GM21515 (cell line): ENCODE data around the gene STAU1.
A peak's percentile ranks its signal among the peaks of the same experiment; 100 is the strongest.
"Not testable (repeated sequence)": the region's sequence is repeated elsewhere in the genome, so short reads cannot be mapped to it uniquely, and the experiment has no call there.

ENCODE experiments used
- ATAC-seq: cut with Tn5 transposase; IDR thresholded peaks from one replicate; pipeline ENCODE4 v1.9.1; 2021; ENCODE audit not compliant: unreplicated experiment

Gene STAU1

GRCh38 chr20:49207076-49207475, 18.9 kb upstream of the STAU1 start:
- ATAC-seq = no peak

DNA sequence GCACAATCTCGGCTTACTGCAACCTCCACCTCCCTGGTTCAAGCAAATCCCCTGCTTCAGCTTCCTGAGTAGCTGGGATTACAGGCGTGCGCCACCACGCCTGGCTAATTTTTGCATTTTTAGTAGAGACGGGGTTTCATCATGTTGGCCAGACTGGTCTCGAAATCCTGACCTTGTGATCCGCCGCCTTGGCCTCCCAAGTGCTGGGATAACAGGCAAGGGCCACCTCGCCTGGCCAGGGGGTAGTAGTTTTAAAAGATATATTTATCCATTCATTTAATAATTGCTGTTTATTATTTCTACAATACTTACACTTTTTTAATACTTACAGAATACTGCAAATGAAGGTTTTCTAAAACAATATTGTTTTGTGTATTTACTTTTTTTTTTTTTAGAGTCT, 15.6 kb upstream of the STAU1 start:
- ATAC-seq = no peak

GRCh38 chr20:49203011-49203410, 14.9 kb upstream of the STAU1 start:
- ATAC-seq = no peak

DNA sequence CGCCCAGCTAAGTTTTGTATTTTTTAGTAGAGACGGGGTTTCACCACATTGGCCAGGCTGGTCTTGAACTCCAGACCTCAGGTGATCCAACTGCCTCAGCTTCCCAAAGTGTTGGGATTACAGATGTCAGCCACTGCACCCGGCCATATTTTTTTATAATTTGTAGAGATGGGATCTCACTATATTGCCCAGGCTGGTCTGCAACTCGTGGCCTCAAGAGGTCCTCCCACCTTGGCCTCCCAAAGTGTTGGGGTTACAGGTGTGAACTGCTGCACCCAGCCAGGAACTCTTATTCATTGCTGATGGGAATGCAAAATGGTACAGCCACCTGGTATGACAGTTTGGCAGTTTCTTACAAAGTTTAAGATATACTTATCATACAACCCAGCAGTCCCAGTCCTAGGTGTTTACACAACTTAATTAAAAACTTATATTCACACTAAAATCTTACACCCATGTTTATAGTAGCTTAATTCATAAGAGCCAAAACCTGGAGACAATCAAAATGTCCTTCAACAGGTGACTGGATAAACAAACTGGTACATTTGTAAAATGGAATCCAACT, 11.7 kb upstream of the STAU1 start:
- ATAC-seq = no peak

GRCh38 chr20:49192944-49193518, 4.9 kb upstream of the STAU1 start:
- not testable (repeated sequence) for ATAC-seq

DNA sequence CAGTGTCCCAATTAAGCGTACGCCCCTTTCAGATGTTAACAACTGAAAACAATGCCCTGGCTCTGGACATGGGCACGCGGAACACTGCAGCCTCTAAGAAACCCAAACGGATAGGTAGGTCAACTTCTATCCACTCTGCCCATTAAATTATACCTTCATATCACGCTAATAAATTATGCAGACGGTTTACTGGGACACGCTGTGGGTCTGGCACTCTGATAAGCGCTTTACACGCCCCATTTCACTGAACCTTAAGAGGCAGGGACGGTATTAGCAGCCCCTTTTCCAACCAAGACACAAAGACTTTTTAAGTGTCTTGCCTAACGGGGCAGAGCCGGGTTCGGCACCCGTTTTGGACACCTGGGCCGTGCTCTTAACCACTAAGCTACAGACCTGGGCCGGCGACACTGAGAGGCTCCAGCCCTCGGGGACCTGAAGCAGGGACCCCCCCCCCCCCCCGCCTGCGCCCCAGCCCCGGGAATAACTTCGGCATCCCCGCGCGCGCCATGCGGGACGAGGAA, 744 bp downstream of the STAU1 start:
- ATAC-seq = peak; percentile 9

DNA sequence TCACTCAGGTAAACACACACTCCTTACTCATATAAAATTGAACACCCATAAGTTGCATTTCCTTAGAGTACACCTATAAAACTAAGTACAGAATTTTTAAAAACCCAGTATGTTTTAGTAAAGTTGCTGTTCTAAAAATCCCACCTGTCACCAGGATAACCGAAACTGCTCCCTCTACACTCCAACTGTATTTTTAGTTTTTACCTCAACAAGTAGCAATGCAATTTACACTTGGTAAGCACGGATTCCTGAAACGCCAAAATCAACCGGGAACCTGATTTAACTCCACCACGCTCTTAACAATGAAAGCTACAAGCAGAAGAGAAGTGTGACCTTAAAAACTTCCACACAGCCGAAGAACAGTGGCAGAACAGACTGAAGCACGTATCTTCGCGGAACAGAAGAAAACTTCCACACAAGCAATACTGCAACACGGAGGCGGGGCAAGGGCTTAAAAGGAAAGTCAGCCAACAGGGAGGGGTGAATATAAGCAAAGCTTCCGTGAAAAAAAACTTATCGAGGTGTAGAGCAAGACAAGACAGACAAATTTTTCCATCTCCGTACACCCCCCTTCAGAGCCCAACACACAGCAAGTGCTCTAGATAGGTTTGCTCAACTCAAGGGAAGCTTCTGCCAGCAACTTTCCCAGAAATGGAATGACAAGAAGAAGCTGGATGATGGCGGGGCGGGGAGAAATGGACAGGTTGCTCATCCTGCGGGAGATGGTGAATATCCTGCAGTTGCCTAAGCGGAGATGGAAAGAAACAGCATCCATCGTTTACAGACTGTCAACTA, 1.4 kb downstream of the STAU1 start:
- no peak for ATAC-seq

DNA sequence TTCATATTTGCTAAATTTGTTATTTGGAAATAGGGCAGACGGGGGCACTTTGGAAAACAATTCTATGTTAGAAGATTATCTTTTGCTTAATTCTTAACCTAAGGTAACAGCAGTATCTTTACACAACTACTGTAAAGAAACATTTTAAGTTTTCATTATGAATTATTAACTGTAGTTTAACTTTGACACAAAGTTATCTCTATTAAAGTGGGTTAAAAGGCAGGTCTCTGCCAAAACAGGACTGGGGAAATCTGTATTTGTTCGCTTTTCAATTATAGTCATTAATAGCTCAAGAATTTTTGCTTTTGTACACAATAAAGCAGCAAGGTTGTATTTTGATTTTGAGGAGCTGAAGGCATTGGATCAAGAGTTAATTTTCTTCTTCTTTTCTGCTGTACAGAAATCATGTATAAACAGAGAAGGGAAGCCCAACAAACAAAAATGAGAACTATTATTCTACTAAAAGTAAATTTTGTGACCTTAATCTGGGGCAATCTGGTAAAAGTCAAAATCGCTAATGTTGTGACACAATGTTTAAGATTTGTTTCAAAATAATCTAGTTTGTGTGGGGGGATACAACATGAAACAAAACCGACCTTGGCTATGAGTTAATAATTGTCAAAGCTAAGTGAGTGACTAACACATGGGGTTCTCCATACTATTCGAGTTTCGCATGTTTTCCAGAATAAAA, 2.9 kb downstream of the STAU1 start:
- ATAC-seq = no peak

GRCh38 chr20:49184691-49185070, 3.5 kb downstream of the STAU1 start:
- ATAC-seq = no peak

DNA sequence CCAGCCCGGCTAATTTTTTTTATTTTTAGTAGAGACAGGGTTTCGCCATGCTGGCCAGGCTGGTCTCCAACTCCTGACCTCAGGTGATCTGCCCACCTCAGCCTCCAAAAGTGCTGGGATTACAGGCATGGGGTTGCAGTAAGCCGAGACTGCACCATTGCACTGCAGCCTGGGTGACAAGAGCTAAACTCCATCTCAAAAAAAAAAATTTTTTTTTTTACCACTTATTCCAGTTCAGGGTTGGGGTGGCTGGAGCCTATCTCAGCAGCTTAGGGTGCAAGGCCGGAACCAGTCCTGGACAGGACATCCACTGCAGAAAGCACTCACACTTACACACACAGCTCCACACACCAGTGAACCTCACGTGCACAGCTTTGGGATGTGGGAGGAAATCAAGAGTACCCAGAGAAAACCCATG, 4.0 kb downstream of the STAU1 start:
- not testable (repeated sequence) for ATAC-seq

- no peak for ATAC-seq
Measured at GRCh38 chr20:49183444-49183843, 4.7 kb downstream of the STAU1 start.

DNA sequence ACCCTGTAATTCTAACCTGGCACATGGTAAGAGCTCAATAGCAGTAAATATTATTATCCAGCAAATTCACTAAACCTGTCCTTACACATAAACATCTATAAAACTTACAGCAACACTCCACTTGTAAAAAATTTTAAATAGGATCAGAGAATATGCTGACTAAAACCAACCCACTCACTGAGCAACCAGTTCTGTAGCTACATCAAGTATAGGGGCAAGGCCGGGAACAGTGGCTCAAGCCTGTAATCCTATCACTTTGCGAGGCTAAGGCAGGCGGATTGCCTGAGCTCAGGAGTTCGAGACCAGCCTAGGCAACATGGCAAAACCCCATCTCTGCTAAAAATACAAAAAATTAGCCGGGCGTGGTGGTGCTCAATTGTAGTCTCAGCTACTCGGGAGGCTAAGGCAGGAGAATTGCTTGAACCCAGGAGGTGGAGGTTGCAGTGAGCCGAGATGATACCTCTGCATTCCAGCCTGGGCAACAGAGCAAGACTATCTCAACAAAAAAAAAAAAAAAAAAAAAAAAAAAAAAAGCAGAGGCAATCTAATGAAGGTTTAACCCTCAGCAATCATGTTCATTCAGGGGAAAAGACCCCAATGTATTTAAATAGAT, 6.8 kb downstream of the STAU1 start:
- no peak for ATAC-seq

GRCh38 chr20:49179368-49180277, 8.5 kb downstream of the STAU1 start:
- no peak for ATAC-seq

- ATAC-seq = no peak
Measured at GRCh38 chr20:49174183-49174582, 14.0 kb downstream of the STAU1 start.

DNA sequence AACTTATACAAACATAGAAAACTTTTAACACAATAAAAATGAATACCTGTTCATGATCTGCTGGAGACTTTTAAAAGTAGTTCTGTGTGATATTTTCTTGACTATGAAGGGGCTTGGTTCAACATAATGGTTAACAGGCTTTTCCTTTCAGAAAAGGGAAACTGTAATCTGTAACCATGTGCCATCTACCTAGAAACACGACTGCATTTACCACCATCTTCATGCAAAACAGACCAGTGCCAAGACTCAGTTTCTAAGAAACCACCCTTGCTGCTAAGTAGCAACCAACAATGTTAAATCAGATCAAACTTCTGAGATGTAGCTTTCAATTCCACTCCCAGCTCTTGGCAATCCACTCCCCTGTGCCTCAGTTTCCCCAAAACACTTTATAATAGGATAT, 15.7 kb downstream of the STAU1 start:
- ATAC-seq = no peak

DNA sequence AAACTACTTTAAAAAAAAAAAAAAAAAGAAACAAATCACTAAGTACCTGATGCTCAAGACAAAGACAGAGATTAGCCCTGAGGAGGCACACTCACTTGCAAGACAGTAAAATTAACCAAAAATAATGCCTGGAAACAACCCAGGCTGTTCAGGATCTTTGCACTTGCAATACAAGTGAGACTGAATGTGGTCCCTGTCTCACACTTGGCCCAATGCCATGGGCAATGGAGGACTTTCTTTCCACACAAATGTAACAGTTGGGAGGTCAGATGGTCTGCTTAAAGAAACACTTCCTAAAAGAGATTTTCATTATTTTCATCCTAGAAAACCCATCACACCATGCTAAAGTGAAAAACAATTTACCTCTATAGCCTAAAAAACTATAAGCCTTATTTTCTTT, 16.2 kb downstream of the STAU1 start:
- ATAC-seq = no peak

- no peak for ATAC-seq
Measured at GRCh38 chr20:49170714-49171113, 17.4 kb downstream of the STAU1 start.

DNA sequence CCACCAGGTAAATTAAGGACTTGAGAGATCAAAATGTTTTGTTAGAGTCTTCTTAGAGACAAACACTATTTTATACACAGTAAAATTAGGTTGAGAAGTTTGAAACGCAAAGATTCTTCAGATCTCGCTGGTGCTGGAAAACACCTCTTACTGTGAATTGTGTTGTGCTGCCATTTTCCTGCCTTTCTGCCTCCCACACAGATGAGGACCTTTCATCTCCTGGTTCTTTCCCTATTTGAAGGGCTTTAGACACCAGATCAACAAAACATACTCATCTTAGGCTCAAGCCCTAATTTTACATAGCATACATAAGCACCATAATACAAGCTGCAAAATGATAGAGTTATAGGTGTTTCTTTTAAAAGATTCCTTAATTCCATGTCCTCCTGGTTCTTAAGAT, 18.6 kb downstream of the STAU1 start:
- no peak for ATAC-seq

DNA sequence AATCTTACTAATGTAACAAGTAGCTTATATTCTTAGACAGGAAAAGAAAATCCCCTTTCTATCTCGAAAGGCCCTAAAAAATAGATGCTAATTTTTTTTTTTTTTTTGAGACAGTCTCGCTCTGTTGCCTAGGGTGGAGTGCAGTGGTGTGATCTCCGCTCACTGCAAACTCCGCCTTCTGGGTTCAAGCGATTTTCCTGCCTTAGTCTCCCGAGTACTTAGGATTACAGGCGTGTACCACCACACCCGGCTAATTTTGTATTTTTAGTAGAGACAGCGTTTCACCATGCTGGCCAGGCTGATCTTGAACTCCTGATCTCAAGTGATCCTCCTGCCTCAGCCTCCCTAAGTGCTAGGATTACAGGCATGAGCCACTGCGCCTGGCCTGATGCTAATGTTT, 19.3 kb downstream of the STAU1 start:
- ATAC-seq = not testable (repeated sequence)

DNA sequence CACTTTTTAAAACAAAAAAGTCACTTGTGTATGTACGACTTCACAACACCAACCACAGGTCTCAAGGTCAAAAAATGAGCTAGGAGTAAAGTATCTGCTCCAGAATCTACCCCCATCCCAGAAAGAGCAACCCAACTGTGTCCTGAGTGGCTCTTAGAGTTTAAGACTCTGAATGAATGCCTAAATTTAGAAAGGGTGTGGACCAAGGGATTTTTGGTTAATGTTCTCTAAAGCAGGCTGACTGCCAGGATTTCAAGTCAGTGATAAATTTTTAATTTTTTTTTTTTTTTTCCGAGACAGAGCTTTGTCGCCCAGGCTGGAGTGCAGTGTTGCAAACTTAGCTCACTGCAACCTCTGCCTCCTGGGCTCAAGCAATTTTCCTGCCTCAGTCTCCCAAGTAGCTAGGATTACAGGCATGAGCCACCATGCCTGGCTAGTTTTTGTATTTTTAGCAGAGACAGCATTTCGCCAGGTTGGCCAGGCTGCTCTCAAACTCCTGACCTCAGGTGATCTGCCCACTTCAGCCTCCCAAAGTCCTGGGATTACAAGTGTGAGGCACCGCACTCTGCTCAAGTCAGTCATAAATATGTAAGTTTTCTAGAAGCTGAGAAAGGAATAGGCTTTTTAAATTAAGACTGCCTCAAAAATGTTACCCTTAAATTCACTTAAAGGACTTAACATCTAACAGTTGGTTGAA, 20.2 kb downstream of the STAU1 start:
- no peak for ATAC-seq
